Measurements from ENCODE around the gene ANO5. TPM values are rescaled to one million over a fixed set of nuclear protein-coding genes. Genes with fewer than 3 reads are reported as not detected.

ANO5 gene
- total and polyA plus RNA-seq, 9 donors: 0.48 to 3.7 (median 1.6) TPM

GRCh38 chr11:22234743-22235142 lies 41.9 kb downstream of the ANO5 start:
- intact Hi-C loops (cut with DNase I): no loop called here
- Histone ChIP-seq H3K27ac (no peak overlapping the region), H3K27me3 (no peaks in the 10 kb centered on the region), H3K9me3 (no peaks in the 10 kb centered on the region), H3K4me1 (ENCODE audit: insufficient read depth) (no peaks in the 10 kb centered on the region), H3K4me3 (no peak overlapping the region), H3K36me3 (no peaks in the 10 kb centered on the region)
- WGBS, 3 donors: 51 to 67% (median 56%) methylated on average over 1 of the region's 1 CpG
- TF ChIP-seq POLR2A (IDR thresholded peaks at IDR 0.05) (no peak), CTCF (IDR thresholded peaks at IDR 0.05) (no peak), EP300 (IDR thresholded peaks at IDR 0.05) (no peak)
- no peak for DNase-seq

- Histone ChIP-seq H3K4me1 (ENCODE audit: insufficient read depth) (no peaks in the 10 kb centered on the region), H3K36me3 (no peaks in the 10 kb centered on the region), H3K9me3 (no peaks in the 10 kb centered on the region), H3K27me3 (no peaks in the 10 kb centered on the region), H3K27ac (no peak overlapping the region), H3K4me3 (no peak overlapping the region)
- intact Hi-C loops (cut with DNase I): no loop called here
- WGBS, 3 donors: 4 to 9% (median 7%) methylated on average over 4 of the region's 4 CpGs
- DNase-seq: peak in 4 of 5 donors; percentile 8 to 34 (median 17)
- TF ChIP-seq CTCF (IDR thresholded peaks at IDR 0.05) (peak in 1 of 3 donors; percentile 9), EP300 (IDR thresholded peaks at IDR 0.05) (no peak)
Observed at GRCh38 chr11:22244986-22245592, 52.2 kb downstream of the ANO5 start.

GRCh38 chr11:22246992-22247391 lies 54.1 kb downstream of the ANO5 start:
- TF ChIP-seq CTCF (IDR thresholded peaks at IDR 0.05) (no peak), POLR2A (IDR thresholded peaks at IDR 0.05) (no peak), EP300 (IDR thresholded peaks at IDR 0.05) (no peak)
- Histone ChIP-seq H3K4me1 (ENCODE audit: insufficient read depth) (no peaks in the 10 kb centered on the region), H3K27me3 (no peaks in the 10 kb centered on the region), H3K27ac (no peak overlapping the region), H3K4me3 (no peak overlapping the region), H3K36me3 (no peaks in the 10 kb centered on the region), H3K9me3 (no peaks in the 10 kb centered on the region)
- intact Hi-C loops (cut with DNase I): no loop called here
- no peak for DNase-seq
- WGBS, 3 donors: 46 to 95% (median 91%) methylated on average over 1 of the region's 1 CpG

- Histone ChIP-seq H3K27me3 (no peaks in the 10 kb centered on the region), H3K4me3 (no peak overlapping the region), H3K9me3 (no peaks in the 10 kb centered on the region), H3K36me3 (no peaks in the 10 kb centered on the region), H3K27ac (no peak overlapping the region), H3K4me1 (ENCODE audit: insufficient read depth) (no peaks in the 10 kb centered on the region)
- intact Hi-C loops (cut with DNase I): no loop called here
- 67 to 87% (median 76%) methylated on average over 1 of the region's 1 CpG for WGBS, 3 donors
- TF ChIP-seq POLR2A (IDR thresholded peaks at IDR 0.05): no peak
- DNase-seq: no peak
Observed at GRCh38 chr11:22249871-22250270, 57.0 kb downstream of the ANO5 start.

- intact Hi-C loops (cut with DNase I): no loop called here
- Histone ChIP-seq H3K36me3 (no peaks in the 10 kb centered on the region), H3K4me3 (no peak overlapping the region), H3K4me1 (ENCODE audit: insufficient read depth) (no peaks in the 10 kb centered on the region), H3K9me3 (no peaks in the 10 kb centered on the region), H3K27me3 (peaks cover 2% of the 10 kb centered on the region), H3K27ac (no peak overlapping the region)
- WGBS, 3 donors: 54 to 82% (median 63%) methylated on average over 1 of the region's 1 CpG
- TF ChIP-seq CTCF (IDR thresholded peaks at IDR 0.05): no peak
- no peak for TF ChIP-seq EP300 (IDR thresholded peaks at IDR 0.05)
- TF ChIP-seq POLR2A (IDR thresholded peaks at IDR 0.05): no peak
- no peak for DNase-seq
Observed at GRCh38 chr11:22256876-22257275, 64.0 kb downstream of the ANO5 start.
